K562 (cell line): ENCODE data around the gene RAVER2. TPM values are rescaled to one million over a fixed set of nuclear protein-coding genes. Genes with fewer than 3 reads are reported as not detected.

Source experiments
- ATAC-seq: fragments of 200-7000 bp; cut with Tn5 transposase; 3 replicates; pipeline ENCODE4 v1.9.1; 2020; ENCODE audit warnings: moderate library complexity
- BruUV-seq: library from RNA; stranded (reverse); fragments of 400-500 nt; replicated peaks from 2 replicates; lab custom pipeline; 2021; lab: Mats Ljungman, UMichigan
- CTCF ChIA-PET: fragments of 300-600 bp; formaldehyde crosslinking; extraction: SDS; loops from one replicate; lab custom pipeline; 2021; ENCODE audit warnings: low intra/inter-chr PET ratio; lab: Yijun Ruan, JAX
- POLR2A ChIA-PET: fragments of 300-600, 350-650 bp; sonication (Branson Sonifier 250); formaldehyde crosslinking; extraction: SDS; loops from one replicate; lab custom pipeline; 2021; ENCODE audit warnings: antibody characterized with exemption, inconsistent platforms; lab: Yijun Ruan, JAX
- DNase-seq, 4 experiments: peaks; one replicate each; pipeline versions ENCODE4 v3.0.0 to v3.0.0-alpha.2; 2011 to 2018; ENCODE audit warnings: low spot score in 3 of 4, mixed read lengths in 3 of 4; ENCODE audit errors: extremely low read depth in 1 of 4
- FAIRE-seq: peaks from 2 replicates; lab custom pipeline; 2011; peaks lifted over from hg19 to GRCh38; lab: Jason Lieb, UNC
- H2AFZ ChIP-seq: 2 replicates; pipeline ENCODE4 v1.6.0; 2011; ENCODE audit warnings: low read depth, low read length, control low read depth, inconsistent platforms
- H3K27ac ChIP-seq: fragments of 200-600 bp; 3 replicates; pipeline ENCODE4 v1.8.0; 2011; ENCODE audit warnings: low read depth, mild to moderate bottlenecking, control low read depth, inconsistent platforms, low read length, moderate library complexity, mixed read lengths; ENCODE audit errors: extremely low read depth
- H3K27me3 ChIP-seq, 2 experiments: fragments of 300-600 bp in 1 of 2; 2 replicates in 1 of 2; 3 replicates in 1 of 2; pipeline versions ENCODE4 v1.6.0 to v1.8.0; 2011; ENCODE audit warnings: inconsistent platforms in 2 of 2, low read length in 2 of 2, mild to moderate bottlenecking in 1 of 2, mixed read lengths in 1 of 2, moderate library complexity in 1 of 2; ENCODE audit not compliant: control insufficient read depth in 2 of 2, insufficient read depth in 2 of 2
- H3K36me3 ChIP-seq: fragments of 300-600 bp; 3 replicates; pipeline ENCODE4 v1.8.0; 2011; ENCODE audit warnings: mild to moderate bottlenecking, low read length, inconsistent platforms; ENCODE audit not compliant: control insufficient read depth, insufficient read depth
- H3K4me1 ChIP-seq, 2 experiments: fragments of 200-600 bp in 1 of 2; replicated peaks in 1 of 2; 2 replicates in 1 of 2; 3 replicates in 1 of 2; pipeline versions ENCODE4 v1.5.1 to v1.8.0; 2011; ENCODE audit warnings: inconsistent platforms in 2 of 2, low read length in 2 of 2, mild to moderate bottlenecking in 1 of 2, mixed read lengths in 1 of 2, moderate library complexity in 1 of 2; ENCODE audit not compliant: control insufficient read depth in 2 of 2, insufficient read depth in 2 of 2
- H3K4me2 ChIP-seq: 2 replicates; pipeline ENCODE4 v1.6.1; 2011; ENCODE audit warnings: low read length, control low read depth, inconsistent platforms, mixed read lengths; ENCODE audit not compliant: insufficient read depth
- H3K4me3 ChIP-seq: fragments of 200-600 bp; sonication (generic), shearing (Covaris generic); 2 replicates; pipeline ENCODE4 v1.5.1; 2016; ENCODE audit warnings: control low read depth, inconsistent platforms
- H3K79me2 ChIP-seq: fragments of 200-600 bp; 3 replicates; pipeline ENCODE4 v1.8.0; 2011; ENCODE audit warnings: low read length, inconsistent platforms; ENCODE audit not compliant: control insufficient read depth, insufficient read depth
- H3K9ac ChIP-seq, 2 experiments: 2 replicates each; pipeline versions ENCODE4 v1.6.0 to v1.6.1; 2011; ENCODE audit warnings: low read depth in 2 of 2, low read length in 2 of 2, control low read depth in 1 of 2, inconsistent platforms in 1 of 2, mild to moderate bottlenecking in 1 of 2, mixed read lengths in 1 of 2; ENCODE audit not compliant: insufficient read depth in 1 of 2
- H3K9me1 ChIP-seq: one replicate; pipeline ENCODE4 v1.6.0; 2011; ENCODE audit warnings: inconsistent platforms, mild to moderate bottlenecking, low read length, moderate library complexity; ENCODE audit not compliant: control insufficient read depth, insufficient read depth
- H3K9me3 ChIP-seq: replicated peaks from 2 replicates; pipeline ENCODE4 v1.5.1; 2011; ENCODE audit warnings: low read depth, low read length, inconsistent platforms; ENCODE audit not compliant: control insufficient read depth, insufficient read depth
- H4K20me1 ChIP-seq: replicated peaks from 2 replicates; pipeline ENCODE4 v1.6.1; 2011; ENCODE audit warnings: low read length, inconsistent platforms, mixed read lengths; ENCODE audit not compliant: control insufficient read depth, insufficient read depth
- CBFB ChIP-seq: sonication (generic); formaldehyde crosslinking; IDR thresholded peaks from 2 replicates; pipeline ENCODE4 v1.4.0; 2020; ENCODE audit warnings: mild to moderate bottlenecking, missing genetic modification reagents
- DIDO1 ChIP-seq: fragments of 450-650 bp; IDR thresholded peaks from 2 replicates; pipeline ENCODE4 v1.6.1; 2016; ENCODE audit warnings: low read depth, missing biosample characterization, missing genetic modification characterization
- E2F3 ChIP-seq: fragments of 250-450 bp; sonication (Bioruptor Pico); IDR thresholded peaks from 2 replicates; pipeline ENCODE4 v1.4.0; 2020; ENCODE audit warnings: mild to moderate bottlenecking
- FOXA1 ChIP-seq: fragments of 450-650 bp; IDR thresholded peaks from 2 replicates; pipeline ENCODE4 v1.6.1; 2016; ENCODE audit warnings: mild to moderate bottlenecking, borderline replicate concordance
- KDM1A ChIP-seq, 2 experiments: fragments of 450-650 bp; IDR thresholded peaks; 2 replicates each; pipeline ENCODE4 v1.6.1; 2016; ENCODE audit warnings: mild to moderate bottlenecking in 2 of 2
- MBD2 ChIP-seq: sonication (generic); IDR thresholded peaks from 2 replicates; pipeline ENCODE4 v1.6.1; 2016; ENCODE audit warnings: low read depth, borderline replicate concordance
- NCOA4 ChIP-seq: fragments of 450-650 bp; IDR thresholded peaks from 2 replicates; pipeline ENCODE4 v1.6.1; 2018; ENCODE audit warnings: mild to moderate bottlenecking; ENCODE audit not compliant: partially characterized antibody
- RBM17 ChIP-seq: fragments of 200-400 bp; formaldehyde crosslinking; IDR thresholded peaks from 2 replicates; pipeline ENCODE4 v1.6.1; 2017; ENCODE audit warnings: low read depth, mild to moderate bottlenecking, low read length, borderline replicate concordance
- STAG1 ChIP-seq: sonication (generic); formaldehyde crosslinking; IDR thresholded peaks from 2 replicates; pipeline ENCODE4 v1.5.0; 2020; ENCODE audit warnings: missing genetic modification reagents, borderline replicate concordance
- TEAD1 ChIP-seq, 2 experiments: fragments of 450-650 bp in 1 of 2; sonication (generic) in 1 of 2; formaldehyde crosslinking; IDR thresholded peaks; 2 replicates each; pipeline versions ENCODE4 v1.4.0 to v1.8.0; 2020 to 2022; ENCODE audit warnings: mild to moderate bottlenecking in 2 of 2, missing genetic modification reagents in 1 of 2
- ZNF444 ChIP-seq: fragments of 250-450 bp; sonication (Bioruptor Pico); IDR thresholded peaks from 2 replicates; pipeline ENCODE4 v1.4.0; 2020; ENCODE audit warnings: mild to moderate bottlenecking, moderate library complexity
- ZNF830 ChIP-seq: fragments of 250-450 bp; sonication (Bioruptor Pico); IDR thresholded peaks from 2 replicates; pipeline ENCODE4 v1.5.0; 2021; ENCODE audit warnings: mild to moderate bottlenecking
- WGBS: fragments of 100-300 bp; shearing (Covaris generic); methylation state at CpG from one replicate; pipeline ENCODE4 v1.1.6; 2016; ENCODE audit warnings: low coverage, mixed read lengths; ENCODE audit not compliant: insufficient coverage; ENCODE audit errors: missing lambda C conversion rate; 5-methylcytosine and 5-hydroxymethylcytosine counted together
- in situ Hi-C: fragments of 300-500 bp; cut with MboI; formaldehyde crosslinking; loops from 4 replicates; pipeline ENCODE4 v1.15.0; 2018; ENCODE audit warnings: inconsistent platforms, mixed read lengths
- intact Hi-C: fragments of 100-400 bp; cut with micrococcal nuclease; formaldehyde crosslinking; loops from 2 replicates; pipeline ENCODE4 v1.14.2; 2022
- polyA plus RNA-seq, 8 experiments: library from polyadenylated mRNA; depleted of rRNA in 4 of 8; stranded (reverse) in 5 of 8; unstranded in 3 of 8; fragments of >200 nt; fragmentation: Nextera tagmentation in 2 of 8; fragmentation: Illumina TruSeq in 1 of 8; extraction: Ambion mirVana in 2 of 8; extraction: Trizol in 1 of 8; gene quantifications; 2 replicates each; pipeline versions ENCODE4 v1.2.1 to v1.2.3, GENCODE V29; 2011 to 2014; ENCODE audit warnings: inconsistent platforms in 1 of 8, missing spikeins in 1 of 8
- total RNA-seq, 7 experiments: library from RNA; depleted of rRNA in 6 of 7; stranded (reverse); fragments of >200 nt in 6 of 7; fragmentation: Illumina TruSeq in 2 of 7; extraction: Trizol in 2 of 7; gene quantifications; 2 replicates each; pipeline versions ENCODE4 v1.2.1 to v1.2.3, GENCODE V29; 2011 to 2021; ENCODE audit warnings: low replicate concordance in 1 of 7
- TF ChIP-seq, protein P1 (sequence below): fragments of 450-650 bp; IDR thresholded peaks from 2 replicates; pipeline ENCODE4 v1.6.1; 2017; ENCODE audit warnings: antibody characterized with exemption
- TF ChIP-seq, protein P2 (sequence below): fragments of 450-650 bp; IDR thresholded peaks from 2 replicates; pipeline ENCODE4 v1.6.1; 2014; ENCODE audit warnings: low read depth, mild to moderate bottlenecking, moderate library complexity, borderline replicate concordance
- TF ChIP-seq, protein P3 (sequence below): IDR thresholded peaks from 2 replicates; pipeline ENCODE4 v1.6.1; 2011; ENCODE audit not compliant: insufficient read length; ENCODE audit errors: extremely low read depth
- TF ChIP-seq, protein P4 (sequence below): fragments of 250-450 bp; sonication (Bioruptor Pico); IDR thresholded peaks from 2 replicates; pipeline ENCODE4 v1.5.0; 2021

Gene RAVER2
- total and polyA plus RNA-seq, 9 of the 15 experiments (the other 6 are each of a cell fraction or from before 2014, with no cell fraction given), result 1.8 to 6.1 (median 4.4) TPM

DNA sequence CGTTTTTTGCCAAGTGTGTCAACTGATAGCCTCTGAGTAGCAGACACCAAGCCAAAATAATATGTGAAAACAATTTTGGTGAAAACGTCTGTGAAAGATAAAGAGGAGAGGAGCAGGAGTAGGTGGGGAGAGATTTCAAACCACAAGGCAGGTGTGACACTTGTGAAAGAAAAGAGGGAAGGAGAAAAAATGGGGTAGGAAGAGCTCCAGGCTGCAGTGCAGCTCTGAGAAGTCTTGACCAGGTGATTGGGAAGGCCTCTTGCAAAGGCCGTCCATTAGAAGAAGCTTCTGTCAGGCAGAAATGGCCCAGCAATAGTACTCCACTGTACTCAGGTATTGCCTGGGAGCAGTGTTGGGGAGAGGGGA lies 10.6 kb upstream of the RAVER2 start:
- Histone ChIP-seq H3K79me2 (no peaks in the 10 kb centered on the region), H3K36me3 (no peaks in the 10 kb centered on the region), H3K9me3 (no peaks in the 10 kb centered on the region), H3K27ac (no peak overlapping the region), H3K4me1 (no peaks in the 10 kb centered on the region), H2AFZ (no peak overlapping the region), H3K27me3 (peaks cover 0 to 2% of the 10 kb centered on the region in 2 experiments; a peak in 1 of 5 replicates), H4K20me1 (no peaks in the 10 kb centered on the region), H3K9ac (no peak overlapping the region), H3K9me1 (no peaks in the 10 kb centered on the region), H3K4me2 (no peak overlapping the region), H3K4me3 (no peak overlapping the region)
- intact Hi-C loops, result no loop called here
- ChIA-PET CTCF (no interaction called here), POLR2A (no interaction called here)
- DNase-seq (no peak), FAIRE-seq (no peak), ATAC-seq (no peak)
- TF ChIP-seq, protein P1, sequence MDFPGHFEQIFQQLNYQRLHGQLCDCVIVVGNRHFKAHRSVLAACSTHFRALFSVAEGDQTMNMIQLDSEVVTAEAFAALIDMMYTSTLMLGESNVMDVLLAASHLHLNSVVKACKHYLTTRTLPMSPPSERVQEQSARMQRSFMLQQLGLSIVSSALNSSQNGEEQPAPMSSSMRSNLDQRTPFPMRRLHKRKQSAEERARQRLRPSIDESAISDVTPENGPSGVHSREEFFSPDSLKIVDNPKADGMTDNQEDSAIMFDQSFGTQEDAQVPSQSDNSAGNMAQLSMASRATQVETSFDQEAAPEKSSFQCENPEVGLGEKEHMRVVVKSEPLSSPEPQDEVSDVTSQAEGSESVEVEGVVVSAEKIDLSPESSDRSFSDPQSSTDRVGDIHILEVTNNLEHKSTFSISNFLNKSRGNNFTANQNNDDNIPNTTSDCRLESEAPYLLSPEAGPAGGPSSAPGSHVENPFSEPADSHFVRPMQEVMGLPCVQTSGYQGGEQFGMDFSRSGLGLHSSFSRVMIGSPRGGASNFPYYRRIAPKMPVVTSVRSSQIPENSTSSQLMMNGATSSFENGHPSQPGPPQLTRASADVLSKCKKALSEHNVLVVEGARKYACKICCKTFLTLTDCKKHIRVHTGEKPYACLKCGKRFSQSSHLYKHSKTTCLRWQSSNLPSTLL, result no peak
- no peak for TF ChIP-seq KDM1A (IDR thresholded peaks at IDR 0.05)
- no peak for TF ChIP-seq RBM17
- TF ChIP-seq MBD2, result no peak
- no peak for TF ChIP-seq CBFB (CRISPR knock-in tag)
- no peak for TF ChIP-seq DIDO1 (tag)
- TF ChIP-seq, protein P2, sequence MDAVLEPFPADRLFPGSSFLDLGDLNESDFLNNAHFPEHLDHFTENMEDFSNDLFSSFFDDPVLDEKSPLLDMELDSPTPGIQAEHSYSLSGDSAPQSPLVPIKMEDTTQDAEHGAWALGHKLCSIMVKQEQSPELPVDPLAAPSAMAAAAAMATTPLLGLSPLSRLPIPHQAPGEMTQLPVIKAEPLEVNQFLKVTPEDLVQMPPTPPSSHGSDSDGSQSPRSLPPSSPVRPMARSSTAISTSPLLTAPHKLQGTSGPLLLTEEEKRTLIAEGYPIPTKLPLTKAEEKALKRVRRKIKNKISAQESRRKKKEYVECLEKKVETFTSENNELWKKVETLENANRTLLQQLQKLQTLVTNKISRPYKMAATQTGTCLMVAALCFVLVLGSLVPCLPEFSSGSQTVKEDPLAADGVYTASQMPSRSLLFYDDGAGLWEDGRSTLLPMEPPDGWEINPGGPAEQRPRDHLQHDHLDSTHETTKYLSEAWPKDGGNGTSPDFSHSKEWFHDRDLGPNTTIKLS, result no peak
- TF ChIP-seq E2F3, result no peak
- TF ChIP-seq NCOA4, result no peak
- TF ChIP-seq ZNF444 (CRISPR knock-in tag), result no peak
- no peak for TF ChIP-seq TEAD1 (CRISPR knock-in tag; IDR thresholded peaks at IDR 0.05)
- TF ChIP-seq, protein P3, sequence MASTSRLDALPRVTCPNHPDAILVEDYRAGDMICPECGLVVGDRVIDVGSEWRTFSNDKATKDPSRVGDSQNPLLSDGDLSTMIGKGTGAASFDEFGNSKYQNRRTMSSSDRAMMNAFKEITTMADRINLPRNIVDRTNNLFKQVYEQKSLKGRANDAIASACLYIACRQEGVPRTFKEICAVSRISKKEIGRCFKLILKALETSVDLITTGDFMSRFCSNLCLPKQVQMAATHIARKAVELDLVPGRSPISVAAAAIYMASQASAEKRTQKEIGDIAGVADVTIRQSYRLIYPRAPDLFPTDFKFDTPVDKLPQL, result no peak
- TF ChIP-seq, protein P4, sequence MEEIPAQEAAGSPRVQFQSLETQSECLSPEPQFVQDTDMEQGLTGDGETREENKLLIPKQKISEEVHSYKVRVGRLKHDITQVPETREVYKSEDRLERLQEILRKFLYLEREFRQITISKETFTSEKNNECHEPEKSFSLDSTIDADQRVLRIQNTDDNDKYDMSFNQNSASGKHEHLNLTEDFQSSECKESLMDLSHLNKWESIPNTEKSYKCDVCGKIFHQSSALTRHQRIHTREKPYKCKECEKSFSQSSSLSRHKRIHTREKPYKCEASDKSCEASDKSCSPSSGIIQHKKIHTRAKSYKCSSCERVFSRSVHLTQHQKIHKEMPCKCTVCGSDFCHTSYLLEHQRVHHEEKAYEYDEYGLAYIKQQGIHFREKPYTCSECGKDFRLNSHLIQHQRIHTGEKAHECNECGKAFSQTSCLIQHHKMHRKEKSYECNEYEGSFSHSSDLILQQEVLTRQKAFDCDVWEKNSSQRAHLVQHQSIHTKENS (CRISPR knock-in tag), result no peak
- TF ChIP-seq FOXA1, result no peak
- TF ChIP-seq ZNF830 (CRISPR knock-in tag), result no peak
- no peak for TF ChIP-seq STAG1 (CRISPR knock-in tag)
- 0% methylated on average over 2 of the region's 3 CpGs for WGBS
- in situ Hi-C loops, result no loop called here
- no TSS peak for BruUV-seq
